HepG2 (cell line): ENCODE data around the gene DMKN. TPM values are rescaled to one million over a fixed set of nuclear protein-coding genes. Genes with fewer than 3 reads are reported as not detected.

Source experiments
- ARNTL ChIP-seq: sonication (generic); formaldehyde crosslinking; IDR thresholded peaks from 2 replicates; pipeline ENCODE4 v1.4.0; 2020; ENCODE audit warnings: mild to moderate bottlenecking, missing genetic modification reagents
- FOXA3 ChIP-seq: IDR thresholded peaks from 2 replicates; pipeline ENCODE4 v1.6.1; 2016; ENCODE audit warnings: missing genetic modification reagents, missing compliant biosample characterization
- ISX ChIP-seq: sonication (generic); formaldehyde crosslinking; conservative IDR thresholded peaks from 2 replicates; pipeline ENCODE4 v1.5.0; 2020; ENCODE audit warnings: missing genetic modification reagents
- KLF13 ChIP-seq: sonication (generic); formaldehyde crosslinking; IDR thresholded peaks from 2 replicates; pipeline ENCODE4 v1.4.0; 2020; ENCODE audit warnings: mild to moderate bottlenecking, missing genetic modification reagents
- MED13 ChIP-seq: sonication (generic); formaldehyde crosslinking; IDR thresholded peaks from 2 replicates; pipeline ENCODE4 v1.5.0; 2020; ENCODE audit warnings: missing genetic modification reagents
- RFXANK ChIP-seq: IDR thresholded peaks from 2 replicates; pipeline ENCODE4 v1.6.1; 2016
- SIN3B ChIP-seq: fragments of 150-350 bp; IDR thresholded peaks from 2 replicates; pipeline ENCODE4 v1.6.1; 2014; ENCODE audit warnings: low read length
- SOX6 ChIP-seq, 2 experiments: fragments of 450-650 bp in 1 of 2; sonication (generic) in 1 of 2; formaldehyde crosslinking in 1 of 2; IDR thresholded peaks; 2 replicates each; pipeline versions ENCODE4 v1.4.0 to v1.6.1; 2017 to 2020; ENCODE audit warnings: antibody characterized with exemption in 1 of 2, mild to moderate bottlenecking in 1 of 2, missing genetic modification reagents in 1 of 2
- TEAD2 ChIP-seq: sonication (generic); formaldehyde crosslinking; IDR thresholded peaks from 2 replicates; pipeline ENCODE4 v1.9.0; 2021; ENCODE audit warnings: missing genetic modification reagents
- THAP11 ChIP-seq: IDR thresholded peaks from 2 replicates; pipeline ENCODE4 v1.6.1; 2016; ENCODE audit warnings: missing biosample characterization, missing genetic modification reagents
- ZBTB3 ChIP-seq: sonication (generic); formaldehyde crosslinking; IDR thresholded peaks from 2 replicates; pipeline ENCODE4 v1.4.0; 2020; ENCODE audit warnings: low read depth, mild to moderate bottlenecking, moderate library complexity, missing genetic modification reagents, borderline replicate concordance
- ZFP41 ChIP-seq: sonication (generic); formaldehyde crosslinking; IDR thresholded peaks from 2 replicates; pipeline ENCODE4 v1.4.0; 2020; ENCODE audit warnings: mild to moderate bottlenecking, missing genetic modification reagents, borderline replicate concordance
- ZNF205 ChIP-seq: IDR thresholded peaks from 2 replicates; pipeline ENCODE4 v1.6.1; 2018; ENCODE audit warnings: missing biosample characterization, missing genetic modification reagents
- ZNF367 ChIP-seq: sonication (generic); formaldehyde crosslinking; IDR thresholded peaks from 2 replicates; pipeline ENCODE4 v1.4.0; 2020; ENCODE audit warnings: missing genetic modification reagents, borderline replicate concordance
- ZNF619 ChIP-seq: sonication (generic); formaldehyde crosslinking; IDR thresholded peaks from 2 replicates; pipeline ENCODE4 v1.4.0; 2020; ENCODE audit warnings: mild to moderate bottlenecking, missing genetic modification reagents
- ZNF768 ChIP-seq: sonication (generic); formaldehyde crosslinking; IDR thresholded peaks from 2 replicates; pipeline ENCODE4 v1.4.0; 2020; ENCODE audit warnings: missing genetic modification reagents
- ZZZ3 ChIP-seq: sonication (generic); formaldehyde crosslinking; IDR thresholded peaks from 2 replicates; pipeline ENCODE4 v1.4.0; 2020; ENCODE audit warnings: missing genetic modification reagents, mild to moderate bottlenecking, borderline replicate concordance
- polyA plus RNA-seq, 8 experiments: library from polyadenylated mRNA; depleted of rRNA in 3 of 8; stranded (reverse) in 7 of 8; unstranded in 1 of 8; fragments of >200 nt; fragmentation: Illumina TruSeq in 4 of 8; extraction: Trizol in 4 of 8; gene quantifications; 2 replicates each; pipeline versions ENCODE4 v1.2.1 to v1.2.3, GENCODE V29; 2011 to 2016; ENCODE audit warnings: low read depth in 4 of 8, missing spikeins in 1 of 8, mixed read lengths in 1 of 8; ENCODE audit not compliant: insufficient read depth in 1 of 8
- total RNA-seq, 5 experiments: library from RNA; depleted of rRNA; stranded (reverse); fragments of >200 nt; fragmentation: Illumina TruSeq; extraction: Trizol; gene quantifications; 2 replicates each; pipeline ENCODE4 v1.2.3, GENCODE V29; 2016; ENCODE audit warnings: low read depth in 1 of 5
- TF ChIP-seq, protein P1 (sequence below), 2 experiments: IDR thresholded peaks; 2 replicates each; pipeline ENCODE4 v1.6.1; 2011 to 2012; ENCODE audit warnings: low read length in 2 of 2, borderline replicate concordance in 1 of 2, low read depth in 1 of 2, mild to moderate bottlenecking in 1 of 2, moderate library complexity in 1 of 2
- TF ChIP-seq, protein P2 (sequence below): sonication (generic); formaldehyde crosslinking; IDR thresholded peaks from 2 replicates; pipeline ENCODE4 v1.4.0; 2020; ENCODE audit warnings: missing genetic modification reagents
- TF ChIP-seq, protein P3 (sequence below): IDR thresholded peaks from 2 replicates; pipeline ENCODE4 v1.6.1; 2016; ENCODE audit warnings: missing genetic modification reagents, missing compliant biosample characterization
- TF ChIP-seq, protein P4 (sequence below): sonication (generic); formaldehyde crosslinking; IDR thresholded peaks from 2 replicates; pipeline ENCODE4 v1.4.0; 2020; ENCODE audit warnings: mild to moderate bottlenecking, missing genetic modification reagents

Gene DMKN
- total and polyA plus RNA-seq, 2 of the 13 experiments (the other 11 are each of a cell fraction or from before 2014, with no cell fraction given): 50.8 to 57.1 TPM

DNA sequence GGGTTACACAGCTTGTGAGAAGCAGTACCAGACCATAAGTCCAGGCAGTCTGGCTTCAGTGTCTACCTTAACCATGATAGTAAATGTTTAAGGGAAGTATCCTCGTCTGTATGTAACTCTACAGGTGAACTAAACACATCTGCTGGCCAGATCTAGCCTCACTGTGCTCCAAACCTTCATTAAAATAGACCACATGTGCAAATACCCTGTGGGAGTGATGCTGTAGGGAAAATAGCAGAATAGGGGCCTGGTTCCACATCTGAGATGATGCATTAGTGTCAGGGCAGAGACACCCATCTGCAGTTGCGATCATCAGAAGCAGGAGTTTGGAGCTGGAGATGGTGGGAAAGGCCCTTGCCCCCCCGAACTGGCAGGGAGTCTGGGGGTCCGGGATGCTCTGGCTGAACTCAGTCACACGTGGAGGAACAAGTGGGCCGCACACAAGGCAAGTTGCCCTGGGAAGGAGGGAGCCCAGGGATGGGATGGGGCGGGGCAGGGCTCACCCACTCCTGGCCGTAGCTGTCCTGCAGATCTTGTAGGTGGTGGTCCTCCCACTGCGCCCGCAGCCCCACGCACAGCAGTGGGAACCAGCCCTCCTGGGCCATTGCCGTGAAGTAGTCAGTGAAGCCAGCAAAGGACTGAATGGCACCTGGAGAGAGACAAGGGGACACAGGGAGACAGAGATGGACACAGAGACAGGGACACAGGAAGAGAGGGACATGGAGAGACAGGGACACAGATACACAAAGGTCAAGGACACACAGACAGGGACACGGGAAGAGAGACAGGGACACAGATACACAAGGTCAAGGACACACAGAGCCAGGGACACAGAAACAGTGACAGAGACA, 39.3 kb upstream of the DMKN start (continued):
- TF ChIP-seq FOXA3 (CRISPR knock-in tag): peak; percentile 33; the same call in 1 of the 2 replicates
- no peak for TF ChIP-seq SIN3B
- TF ChIP-seq, protein P1, sequence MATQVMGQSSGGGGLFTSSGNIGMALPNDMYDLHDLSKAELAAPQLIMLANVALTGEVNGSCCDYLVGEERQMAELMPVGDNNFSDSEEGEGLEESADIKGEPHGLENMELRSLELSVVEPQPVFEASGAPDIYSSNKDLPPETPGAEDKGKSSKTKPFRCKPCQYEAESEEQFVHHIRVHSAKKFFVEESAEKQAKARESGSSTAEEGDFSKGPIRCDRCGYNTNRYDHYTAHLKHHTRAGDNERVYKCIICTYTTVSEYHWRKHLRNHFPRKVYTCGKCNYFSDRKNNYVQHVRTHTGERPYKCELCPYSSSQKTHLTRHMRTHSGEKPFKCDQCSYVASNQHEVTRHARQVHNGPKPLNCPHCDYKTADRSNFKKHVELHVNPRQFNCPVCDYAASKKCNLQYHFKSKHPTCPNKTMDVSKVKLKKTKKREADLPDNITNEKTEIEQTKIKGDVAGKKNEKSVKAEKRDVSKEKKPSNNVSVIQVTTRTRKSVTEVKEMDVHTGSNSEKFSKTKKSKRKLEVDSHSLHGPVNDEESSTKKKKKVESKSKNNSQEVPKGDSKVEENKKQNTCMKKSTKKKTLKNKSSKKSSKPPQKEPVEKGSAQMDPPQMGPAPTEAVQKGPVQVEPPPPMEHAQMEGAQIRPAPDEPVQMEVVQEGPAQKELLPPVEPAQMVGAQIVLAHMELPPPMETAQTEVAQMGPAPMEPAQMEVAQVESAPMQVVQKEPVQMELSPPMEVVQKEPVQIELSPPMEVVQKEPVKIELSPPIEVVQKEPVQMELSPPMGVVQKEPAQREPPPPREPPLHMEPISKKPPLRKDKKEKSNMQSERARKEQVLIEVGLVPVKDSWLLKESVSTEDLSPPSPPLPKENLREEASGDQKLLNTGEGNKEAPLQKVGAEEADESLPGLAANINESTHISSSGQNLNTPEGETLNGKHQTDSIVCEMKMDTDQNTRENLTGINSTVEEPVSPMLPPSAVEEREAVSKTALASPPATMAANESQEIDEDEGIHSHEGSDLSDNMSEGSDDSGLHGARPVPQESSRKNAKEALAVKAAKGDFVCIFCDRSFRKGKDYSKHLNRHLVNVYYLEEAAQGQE (IDR thresholded peaks at IDR 0.05; ENCODE audit: borderline replicate concordance in 1 of 2, low read depth in 1 of 2, low read length in 2 of 2): no peak
- TF ChIP-seq ARNTL (CRISPR knock-in tag): no peak
- TF ChIP-seq MED13 (CRISPR knock-in tag): no peak
- TF ChIP-seq THAP11 (CRISPR knock-in tag): no peak
- TF ChIP-seq, protein P2, sequence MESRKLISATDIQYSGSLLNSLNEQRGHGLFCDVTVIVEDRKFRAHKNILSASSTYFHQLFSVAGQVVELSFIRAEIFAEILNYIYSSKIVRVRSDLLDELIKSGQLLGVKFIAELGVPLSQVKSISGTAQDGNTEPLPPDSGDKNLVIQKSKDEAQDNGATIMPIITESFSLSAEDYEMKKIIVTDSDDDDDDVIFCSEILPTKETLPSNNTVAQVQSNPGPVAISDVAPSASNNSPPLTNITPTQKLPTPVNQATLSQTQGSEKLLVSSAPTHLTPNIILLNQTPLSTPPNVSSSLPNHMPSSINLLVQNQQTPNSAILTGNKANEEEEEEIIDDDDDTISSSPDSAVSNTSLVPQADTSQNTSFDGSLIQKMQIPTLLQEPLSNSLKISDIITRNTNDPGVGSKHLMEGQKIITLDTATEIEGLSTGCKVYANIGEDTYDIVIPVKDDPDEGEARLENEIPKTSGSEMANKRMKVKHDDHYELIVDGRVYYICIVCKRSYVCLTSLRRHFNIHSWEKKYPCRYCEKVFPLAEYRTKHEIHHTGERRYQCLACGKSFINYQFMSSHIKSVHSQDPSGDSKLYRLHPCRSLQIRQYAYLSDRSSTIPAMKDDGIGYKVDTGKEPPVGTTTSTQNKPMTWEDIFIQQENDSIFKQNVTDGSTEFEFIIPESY (CRISPR knock-in tag): no peak
- TF ChIP-seq TEAD2 (CRISPR knock-in tag): no peak
- TF ChIP-seq ZZZ3 (CRISPR knock-in tag): no peak
- no peak for TF ChIP-seq KLF13 (CRISPR knock-in tag)
- TF ChIP-seq RFXANK: no peak
- TF ChIP-seq, protein P3, sequence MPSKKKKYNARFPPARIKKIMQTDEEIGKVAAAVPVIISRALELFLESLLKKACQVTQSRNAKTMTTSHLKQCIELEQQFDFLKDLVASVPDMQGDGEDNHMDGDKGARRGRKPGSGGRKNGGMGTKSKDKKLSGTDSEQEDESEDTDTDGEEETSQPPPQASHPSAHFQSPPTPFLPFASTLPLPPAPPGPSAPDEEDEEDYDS (CRISPR knock-in tag): no peak
- no peak for TF ChIP-seq ISX (CRISPR knock-in tag)
- no peak for TF ChIP-seq ZNF367
- TF ChIP-seq ZNF205 (CRISPR knock-in tag): no peak
- no peak; the same call in none of the 2 replicates for TF ChIP-seq ZNF768 (CRISPR knock-in tag)
- TF ChIP-seq, protein P4, sequence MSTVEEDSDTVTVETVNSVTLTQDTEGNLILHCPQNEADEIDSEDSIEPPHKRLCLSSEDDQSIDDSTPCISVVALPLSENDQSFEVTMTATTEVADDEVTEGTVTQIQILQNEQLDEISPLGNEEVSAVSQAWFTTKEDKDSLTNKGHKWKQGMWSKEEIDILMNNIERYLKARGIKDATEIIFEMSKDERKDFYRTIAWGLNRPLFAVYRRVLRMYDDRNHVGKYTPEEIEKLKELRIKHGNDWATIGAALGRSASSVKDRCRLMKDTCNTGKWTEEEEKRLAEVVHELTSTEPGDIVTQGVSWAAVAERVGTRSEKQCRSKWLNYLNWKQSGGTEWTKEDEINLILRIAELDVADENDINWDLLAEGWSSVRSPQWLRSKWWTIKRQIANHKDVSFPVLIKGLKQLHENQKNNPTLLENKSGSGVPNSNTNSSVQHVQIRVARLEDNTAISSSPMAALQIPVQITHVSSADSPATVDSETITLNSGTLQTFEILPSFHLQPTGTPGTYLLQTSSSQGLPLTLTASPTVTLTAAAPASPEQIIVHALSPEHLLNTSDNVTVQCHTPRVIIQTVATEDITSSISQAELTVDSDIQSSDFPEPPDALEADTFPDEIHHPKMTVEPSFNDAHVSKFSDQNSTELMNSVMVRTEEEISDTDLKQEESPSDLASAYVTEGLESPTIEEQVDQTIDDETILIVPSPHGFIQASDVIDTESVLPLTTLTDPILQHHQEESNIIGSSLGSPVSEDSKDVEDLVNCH (CRISPR knock-in tag): no peak
- TF ChIP-seq ZFP41 (CRISPR knock-in tag): no peak
- no peak for TF ChIP-seq ZNF619 (CRISPR knock-in tag)
- TF ChIP-seq SOX6 (IDR thresholded peaks at IDR 0.05): no peak
- 0 out of 2 replicates have a peak, but pooled peaks have one; percentile 17 for TF ChIP-seq SOX6 (CRISPR knock-in tag; IDR thresholded peaks at IDR 0.05)
- no peak for TF ChIP-seq ZBTB3
